NCI-H2081 (cell line): ENCODE measurements around the gene DSTYK.
"Not testable (repeated sequence)": the region's sequence is repeated elsewhere in the genome, so short reads cannot be mapped to it uniquely, and the experiment has no call there.

Experiments used
- DNase-seq, 2 experiments: peaks; one replicate each; lab custom pipeline; 2025; lab: John Stamatoyannopoulos, UW

The DSTYK gene

DNA sequence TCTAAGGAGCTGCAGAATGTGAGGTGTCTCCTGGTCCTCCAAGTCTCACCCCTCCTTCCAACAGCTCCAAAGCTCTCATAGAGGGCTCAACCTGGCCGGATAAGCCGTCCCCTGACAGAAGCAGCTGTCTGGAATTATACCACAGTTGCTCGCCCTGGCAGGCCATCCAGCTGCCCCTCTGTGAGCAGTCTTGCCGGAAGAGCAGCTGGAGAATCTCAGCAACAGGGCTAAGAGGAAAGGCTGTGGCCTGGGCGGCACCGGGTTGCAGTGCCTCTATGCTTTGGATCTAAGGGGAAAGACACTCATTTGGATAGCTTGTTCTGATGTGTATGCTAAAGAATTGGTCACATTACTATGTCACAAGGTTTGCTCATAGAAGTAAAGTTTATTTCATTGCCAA lies 28.6 kb upstream of the DSTYK start:
- DNase-seq = no peak

- DNase-seq = no peak
These were observed 27.6 kb upstream of the DSTYK start for GRCh38 chr1:205239078-205239477.

DNA sequence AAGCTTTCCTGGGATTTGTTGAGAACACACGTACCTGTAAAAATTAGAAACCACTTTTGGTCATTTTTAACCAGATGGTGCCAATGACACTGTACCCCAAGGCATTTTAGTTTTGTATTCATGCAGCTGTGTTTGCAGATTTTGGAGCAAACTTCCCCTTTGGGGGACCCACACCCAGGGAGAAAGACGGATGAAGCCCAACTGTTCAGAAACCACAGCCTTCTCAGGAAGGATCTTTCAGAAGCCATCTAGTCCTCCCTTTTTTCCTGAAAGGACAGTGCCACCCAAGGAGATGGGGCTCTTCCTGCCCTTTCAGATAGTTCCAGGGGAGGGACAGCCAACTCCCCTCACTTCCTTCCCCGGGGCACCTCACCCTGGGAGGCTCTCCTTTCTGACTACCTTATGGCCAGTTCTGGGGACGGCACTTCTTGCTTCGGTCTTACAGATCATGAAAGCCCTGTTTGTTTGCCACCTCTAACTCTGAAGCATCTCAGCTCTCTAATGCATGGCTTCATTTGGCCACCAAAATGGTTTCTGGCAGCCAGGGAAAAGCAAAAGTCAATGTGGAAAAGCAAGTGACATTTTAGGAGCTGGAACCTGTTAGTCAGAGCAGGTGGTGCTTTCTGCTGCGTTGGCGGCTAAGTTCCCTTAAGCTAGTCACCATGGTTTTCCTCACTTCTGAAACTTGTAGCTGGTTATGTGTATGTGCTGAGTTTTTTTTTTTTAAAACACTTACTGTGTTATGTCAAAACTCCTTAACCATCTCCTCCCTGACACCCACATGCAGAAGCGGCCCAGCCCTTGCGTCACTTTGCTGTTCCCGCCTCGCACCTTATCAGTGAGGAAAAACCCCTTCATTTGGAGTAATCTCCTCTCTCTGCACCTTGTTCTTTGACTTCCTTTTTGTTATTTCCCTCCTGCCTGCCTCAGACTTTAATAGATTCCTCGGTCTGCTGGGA lies 26.3 kb upstream of the DSTYK start:
- DNase-seq = no peak

GRCh38 chr1:205236951-205237475 lies 25.5 kb upstream of the DSTYK start:
- DNase-seq = no peak

- no peak for DNase-seq
These were observed 25.0 kb upstream of the DSTYK start for GRCh38 chr1:205236526-205236925.

DNA sequence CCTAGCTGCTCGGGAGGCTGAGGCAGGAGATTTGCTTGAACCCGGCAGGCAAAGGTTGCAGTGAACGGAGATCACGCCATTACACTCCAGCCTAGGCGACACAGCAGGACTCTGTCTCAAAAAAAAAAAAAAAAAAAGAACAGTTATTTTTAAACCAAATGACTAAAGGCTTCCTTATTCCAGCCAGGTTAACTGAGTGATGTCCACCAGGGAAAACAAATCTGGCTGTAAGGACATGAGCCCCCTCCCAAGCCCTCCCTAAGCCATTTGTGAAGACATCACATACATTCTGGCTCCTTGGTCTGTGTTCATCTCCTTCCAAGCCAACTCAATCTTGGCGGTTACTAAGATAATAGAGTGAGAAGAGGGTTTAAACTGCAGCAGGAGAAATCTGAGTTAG lies 24.4 kb upstream of the DSTYK start:
- DNase-seq = no peak

DNA sequence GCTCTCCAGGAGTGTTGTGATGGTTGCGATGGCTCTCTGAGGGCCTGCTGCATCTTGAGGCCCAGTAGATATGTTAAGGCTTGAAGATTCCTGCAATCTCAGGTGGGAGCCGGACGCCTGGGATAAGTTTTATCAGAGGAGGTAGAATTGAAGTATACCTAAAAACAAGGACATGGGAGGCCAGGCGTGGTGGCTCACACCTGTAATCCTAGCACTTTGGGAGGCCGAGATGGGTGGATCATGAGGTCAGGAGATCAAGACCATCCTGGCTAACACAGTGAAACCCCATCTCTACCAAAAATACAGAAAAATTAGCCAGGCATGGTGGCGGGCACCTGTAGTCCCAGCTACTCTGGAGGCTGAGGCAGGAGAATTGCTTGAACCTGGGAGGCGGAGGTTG lies 22.5 kb upstream of the DSTYK start:
- not testable (repeated sequence) for DNase-seq

- no peak for DNase-seq
These were observed 21.5 kb upstream of the DSTYK start for GRCh38 chr1:205232945-205233397.

- DNase-seq = no peak
These were observed 20.8 kb upstream of the DSTYK start for GRCh38 chr1:205232127-205232820.

- DNase-seq = no peak
These were observed 19.5 kb upstream of the DSTYK start for GRCh38 chr1:205230982-205231381.

- peak in 1 of 2 experiments; percentile 46 for DNase-seq
These were observed 18.6 kb upstream of the DSTYK start for GRCh38 chr1:205229916-205230700.

DNA sequence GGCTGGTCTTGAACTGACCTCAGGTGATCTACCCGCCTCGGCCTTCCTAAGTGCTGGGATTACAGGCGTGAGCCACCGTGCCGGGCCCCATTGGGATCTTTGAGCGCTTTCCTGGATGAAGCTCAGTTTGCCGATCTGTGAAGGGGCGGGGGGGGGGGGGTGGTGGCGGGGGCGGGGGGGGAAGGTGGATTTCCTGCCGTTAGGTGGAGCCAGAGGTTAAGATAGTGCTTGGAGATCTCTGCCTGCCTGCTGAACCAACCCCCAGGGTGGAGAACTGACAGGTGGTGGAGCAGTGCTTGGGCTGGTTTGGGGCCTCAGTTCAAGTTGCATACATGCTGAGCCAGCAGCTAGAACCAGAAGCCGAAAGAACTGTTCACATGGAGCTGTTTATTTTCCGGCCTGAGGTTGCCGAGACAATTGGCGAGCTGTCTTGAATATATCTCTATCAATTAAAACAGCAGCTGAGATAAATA lies 17.9 kb upstream of the DSTYK start:
- peak; percentile 83 to 90 for DNase-seq

- DNase-seq = no peak
These were observed 16.6 kb upstream of the DSTYK start for GRCh38 chr1:205228093-205228521.

DNA sequence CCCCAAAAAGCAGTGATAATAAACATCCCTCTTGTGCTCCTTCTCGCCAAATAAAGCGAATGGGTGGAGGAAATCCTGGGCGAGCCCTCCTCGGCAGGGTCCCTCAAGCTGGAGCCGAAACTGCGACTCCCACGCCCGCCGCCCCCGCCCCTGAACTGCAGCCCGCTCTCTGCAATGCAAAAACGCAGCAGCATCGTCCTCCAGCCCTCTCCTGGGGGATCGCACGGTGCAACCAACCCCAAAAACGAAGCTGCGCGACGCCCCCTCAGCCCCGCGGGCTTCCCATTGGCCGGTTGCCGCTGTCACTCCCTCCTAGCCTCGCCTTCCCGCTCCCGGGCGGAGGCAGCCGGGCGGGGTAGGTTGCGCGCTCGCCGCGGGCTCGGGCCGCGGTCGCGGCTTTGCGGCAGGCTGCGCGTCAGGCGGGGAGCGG lies 16.1 kb upstream of the DSTYK start, which contains the start of gene TMCC2:
TSS of gene TMCC2 (plus strand) at position 363 of the 430 bp plus-strand sequence. CDS start 619 bp downstream, outside the sequence.
- peak; percentile 90 to 93 for DNase-seq

DNA sequence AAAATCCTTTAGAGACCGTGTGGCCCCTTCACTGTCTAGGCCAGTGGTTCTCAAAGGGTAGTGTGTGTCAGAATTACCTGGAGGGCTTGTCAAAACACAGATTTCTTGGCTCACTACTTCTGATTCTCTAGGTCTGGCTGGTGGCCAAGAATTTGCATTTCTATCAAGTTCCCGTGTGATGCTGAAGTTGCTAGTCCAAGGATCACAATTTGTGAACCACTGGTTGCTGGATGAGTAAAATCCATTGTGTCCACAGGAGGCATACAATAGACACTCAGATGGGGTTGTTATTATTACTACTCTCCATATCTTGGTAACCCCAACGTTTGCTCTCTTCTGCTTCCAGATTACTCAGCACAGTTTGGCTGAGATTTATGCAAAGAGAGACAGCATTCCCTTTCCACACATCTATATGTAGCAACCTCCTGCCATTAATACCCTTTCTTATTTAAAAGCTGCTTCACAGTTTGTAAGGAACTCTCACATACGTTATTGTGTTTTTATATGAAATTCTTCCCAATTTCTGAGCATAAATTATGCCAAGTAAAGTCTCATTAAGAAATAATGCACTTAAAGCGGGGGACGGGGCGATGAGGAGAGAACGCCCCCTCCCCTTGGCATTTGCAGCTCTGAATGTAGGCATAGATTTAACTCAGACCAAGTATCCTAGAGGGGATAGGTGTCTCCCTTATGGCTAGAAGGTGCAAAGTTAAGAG lies 15.5 kb upstream of the DSTYK start:
- DNase-seq = peak in 1 of 2 experiments; percentile 18

DNA sequence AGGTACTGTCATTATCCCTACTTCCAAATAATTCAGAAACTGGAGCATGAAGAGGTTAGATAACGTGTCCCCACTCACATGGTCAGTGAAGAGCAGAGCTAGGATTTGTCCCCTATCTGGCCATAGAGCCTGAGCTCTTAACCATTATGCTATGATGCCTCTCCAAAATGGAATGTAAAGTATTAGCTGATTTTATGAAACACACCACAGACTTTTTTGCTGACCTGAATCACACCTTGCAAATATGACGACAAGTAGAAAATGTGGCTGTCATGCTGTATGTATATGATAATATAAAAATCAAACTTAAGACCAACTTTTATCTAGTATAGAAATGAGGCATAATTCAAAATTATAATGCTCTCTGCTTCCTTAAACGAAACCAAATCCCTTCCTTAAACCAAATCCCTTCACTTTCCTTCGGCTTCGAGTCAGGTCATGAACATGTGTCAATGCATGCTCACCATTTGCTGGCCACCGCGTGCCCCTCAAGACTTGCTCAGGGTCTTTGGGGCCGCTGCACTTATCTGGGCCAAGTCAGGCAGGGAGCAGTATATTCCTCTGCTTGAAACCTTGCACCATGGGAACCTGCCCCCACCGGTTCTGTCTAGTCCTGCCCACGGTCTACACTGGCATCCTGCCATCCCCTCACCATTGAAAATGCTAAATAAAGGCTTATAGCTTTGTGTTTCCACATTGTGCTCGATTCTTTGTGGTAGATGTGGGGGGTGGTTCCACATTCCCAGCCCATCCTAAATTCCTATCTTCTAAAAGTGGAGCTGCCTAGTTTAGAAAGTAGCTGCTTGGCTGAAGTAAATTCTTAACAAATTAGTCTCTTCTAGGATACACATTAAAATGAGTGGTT lies 14.6 kb upstream of the DSTYK start:
- DNase-seq = peak; percentile 34 to 55

DNA sequence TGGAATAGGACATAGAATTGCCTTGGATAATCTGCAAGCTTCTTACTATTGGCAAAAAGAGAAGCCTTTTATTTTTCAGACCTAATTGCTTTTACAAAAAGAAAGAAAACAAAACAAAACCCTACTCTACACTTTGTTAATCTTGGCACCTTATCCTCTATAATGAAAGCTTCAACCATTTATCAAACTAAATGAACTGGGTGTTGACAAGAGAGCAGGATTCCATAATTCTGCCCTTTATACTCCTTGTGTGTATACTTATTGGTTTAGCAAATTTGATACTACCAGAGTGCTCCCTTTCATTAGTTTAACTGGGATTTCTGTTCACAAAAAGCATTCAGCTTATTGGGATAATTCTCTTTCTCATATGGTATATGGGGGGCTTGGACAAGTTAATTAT lies 13.2 kb upstream of the DSTYK start:
- DNase-seq = peak; percentile 13 to 78

GRCh38 chr1:205220421-205220820 lies 8.9 kb upstream of the DSTYK start:
- DNase-seq = no peak

DNA sequence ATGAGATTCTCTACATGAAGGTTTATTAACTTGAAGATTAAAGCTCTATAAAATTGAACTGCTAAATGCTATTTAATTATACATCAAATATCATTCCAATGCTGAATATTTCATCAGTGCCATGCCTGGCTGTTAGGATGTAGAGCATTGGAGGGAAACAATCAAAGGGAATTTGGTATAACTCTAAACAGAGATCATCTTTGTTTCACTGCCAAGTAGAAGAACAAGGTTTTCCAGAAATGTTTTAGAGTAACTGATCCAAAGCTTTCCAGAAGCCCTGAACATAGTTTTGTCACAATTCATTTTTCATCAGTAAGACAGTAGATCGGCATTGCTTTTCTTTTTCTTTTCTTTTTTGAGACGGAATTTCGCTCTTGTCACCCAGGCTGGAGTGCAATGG lies 5.9 kb upstream of the DSTYK start:
- no peak for DNase-seq

- DNase-seq = no peak
These were observed 5.1 kb upstream of the DSTYK start for GRCh38 chr1:205216588-205216987.
